Brain microvascular endothelial cell (primary cell): ENCODE results near the gene TPRA1.

Experiments
- DNase-seq: peaks from one replicate; pipeline ENCODE4 v3.0.0-alpha.2; 2020
- H3K27ac ChIP-seq: fragments of 250-450 bp; sonication (Bioruptor Pico); 2 replicates; pipeline ENCODE4 v1.5.1; 2020; ENCODE audit warnings: mild to moderate bottlenecking, moderate library complexity
- H3K27me3 ChIP-seq: fragments of 250-450 bp; sonication (Bioruptor Pico); replicated peaks from 2 replicates; pipeline ENCODE4 v1.5.1; 2020; ENCODE audit warnings: mild to moderate bottlenecking
- H3K36me3 ChIP-seq: fragments of 250-450 bp; sonication (Bioruptor Pico); replicated peaks from 2 replicates; pipeline ENCODE4 v1.5.1; 2020; ENCODE audit warnings: mild to moderate bottlenecking
- H3K4me3 ChIP-seq: 2 replicates; pipeline ENCODE4 v1.5.1; 2011; ENCODE audit warnings: low read depth, mild to moderate bottlenecking, control low read depth, low read length, moderate library complexity
- in situ Hi-C: cut with HindIII; loops from 2 replicates; pipeline ENCODE4 v1.10.0; 2017; ENCODE audit warnings: low sequenced_read_pairs, low pct_ligation_motif_present
- TF ChIP-seq, protein P1 (sequence below): IDR thresholded peaks from 2 replicates; pipeline ENCODE4 v1.5.1; 2011; ENCODE audit warnings: low read depth, mild to moderate bottlenecking, moderate library complexity, low read length, control low read depth, inconsistent platforms; ENCODE audit errors: missing control alignments

TPRA1 gene

DNA sequence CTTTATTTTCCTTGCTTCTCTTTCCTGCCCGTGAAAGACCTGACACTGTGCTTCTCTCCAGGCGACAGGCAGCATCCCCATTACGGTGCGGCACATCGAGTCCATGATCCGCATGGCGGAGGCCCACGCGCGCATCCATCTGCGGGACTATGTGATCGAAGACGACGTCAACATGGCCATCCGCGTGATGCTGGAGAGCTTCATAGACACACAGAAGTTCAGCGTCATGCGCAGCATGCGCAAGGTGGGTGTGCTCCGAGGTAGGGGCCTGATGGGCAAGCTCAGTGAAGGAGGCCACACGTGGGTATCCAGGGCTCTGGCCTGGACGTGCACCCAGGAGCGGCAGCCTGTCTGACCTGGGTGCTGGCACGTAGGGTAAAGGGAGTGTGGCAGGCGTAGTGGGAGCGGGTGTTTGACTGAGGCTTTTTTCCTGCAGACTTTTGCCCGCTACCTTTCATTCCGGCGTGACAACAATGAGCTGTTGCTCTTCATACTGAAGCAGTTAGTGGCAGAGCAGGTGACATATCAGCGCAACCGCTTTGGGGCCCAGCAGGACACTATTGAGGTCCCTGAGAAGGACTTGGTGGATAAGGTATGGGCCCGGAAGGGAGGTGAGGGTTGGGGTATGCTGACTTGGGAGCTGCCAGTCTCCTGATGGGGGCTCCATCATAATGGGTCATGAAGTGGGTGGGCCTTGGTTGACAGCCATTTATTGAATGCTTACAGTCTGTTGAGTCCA is 30.3 kb upstream of the TPRA1 start:
- H3K27ac ChIP-seq = no peak overlapping the region
- no peaks in the 10 kb centered on the region for H3K27me3 ChIP-seq
- TF ChIP-seq, protein P1, sequence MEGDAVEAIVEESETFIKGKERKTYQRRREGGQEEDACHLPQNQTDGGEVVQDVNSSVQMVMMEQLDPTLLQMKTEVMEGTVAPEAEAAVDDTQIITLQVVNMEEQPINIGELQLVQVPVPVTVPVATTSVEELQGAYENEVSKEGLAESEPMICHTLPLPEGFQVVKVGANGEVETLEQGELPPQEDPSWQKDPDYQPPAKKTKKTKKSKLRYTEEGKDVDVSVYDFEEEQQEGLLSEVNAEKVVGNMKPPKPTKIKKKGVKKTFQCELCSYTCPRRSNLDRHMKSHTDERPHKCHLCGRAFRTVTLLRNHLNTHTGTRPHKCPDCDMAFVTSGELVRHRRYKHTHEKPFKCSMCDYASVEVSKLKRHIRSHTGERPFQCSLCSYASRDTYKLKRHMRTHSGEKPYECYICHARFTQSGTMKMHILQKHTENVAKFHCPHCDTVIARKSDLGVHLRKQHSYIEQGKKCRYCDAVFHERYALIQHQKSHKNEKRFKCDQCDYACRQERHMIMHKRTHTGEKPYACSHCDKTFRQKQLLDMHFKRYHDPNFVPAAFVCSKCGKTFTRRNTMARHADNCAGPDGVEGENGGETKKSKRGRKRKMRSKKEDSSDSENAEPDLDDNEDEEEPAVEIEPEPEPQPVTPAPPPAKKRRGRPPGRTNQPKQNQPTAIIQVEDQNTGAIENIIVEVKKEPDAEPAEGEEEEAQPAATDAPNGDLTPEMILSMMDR = no peak
- no peak overlapping the region for H3K4me3 ChIP-seq
- H3K36me3 ChIP-seq = no peaks in the 10 kb centered on the region
- in situ Hi-C loops = no loop called here
- DNase-seq = no peak

GRCh38 chr3:127618891-127619290 is 28.4 kb upstream of the TPRA1 start:
- H3K4me3 ChIP-seq = no peak overlapping the region
- no peak overlapping the region for H3K27ac ChIP-seq
- H3K27me3 ChIP-seq = no peaks in the 10 kb centered on the region
- no peak for DNase-seq
- in situ Hi-C loops = no loop called here
- no peaks in the 10 kb centered on the region for H3K36me3 ChIP-seq
- TF ChIP-seq, protein P1 = no peak

DNA sequence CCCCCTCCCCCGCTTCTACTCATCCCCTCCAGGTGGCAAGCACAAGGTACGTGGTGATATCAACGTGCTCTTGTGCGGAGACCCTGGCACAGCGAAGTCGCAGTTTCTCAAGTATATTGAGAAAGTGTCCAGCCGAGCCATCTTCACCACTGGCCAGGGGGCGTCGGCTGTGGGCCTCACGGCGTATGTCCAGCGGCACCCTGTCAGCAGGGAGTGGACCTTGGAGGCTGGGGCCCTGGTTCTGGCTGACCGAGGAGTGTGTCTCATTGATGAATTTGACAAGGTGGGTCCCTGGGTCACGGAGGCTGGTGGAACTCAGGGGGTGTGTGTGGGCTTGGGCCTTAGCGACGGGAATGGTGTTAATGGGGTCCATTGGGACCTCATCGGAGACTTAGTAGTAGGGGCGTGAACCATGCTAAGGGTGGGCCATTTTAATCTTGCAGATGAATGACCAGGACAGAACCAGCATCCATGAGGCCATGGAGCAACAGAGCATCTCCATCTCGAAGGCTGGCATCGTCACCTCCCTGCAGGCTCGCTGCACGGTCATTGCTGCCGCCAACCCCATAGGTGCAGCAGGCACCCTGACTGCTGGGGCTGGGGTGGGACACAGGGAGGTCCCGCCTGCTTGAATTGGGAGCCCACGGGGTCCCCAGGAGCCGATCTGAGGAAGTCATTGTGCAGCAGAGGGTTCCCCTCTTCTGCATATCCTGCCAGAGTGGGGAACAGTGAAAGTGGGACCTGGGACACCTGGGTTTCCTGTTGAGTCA is 26.5 kb upstream of the TPRA1 start:
- TF ChIP-seq, protein P1 = no peak
- Histone ChIP-seq H3K36me3 (no peaks in the 10 kb centered on the region), H3K4me3 (no peak overlapping the region), H3K27ac (no peak overlapping the region), H3K27me3 (no peaks in the 10 kb centered on the region)
- DNase-seq = no peak
- in situ Hi-C loops = no loop called here

DNA sequence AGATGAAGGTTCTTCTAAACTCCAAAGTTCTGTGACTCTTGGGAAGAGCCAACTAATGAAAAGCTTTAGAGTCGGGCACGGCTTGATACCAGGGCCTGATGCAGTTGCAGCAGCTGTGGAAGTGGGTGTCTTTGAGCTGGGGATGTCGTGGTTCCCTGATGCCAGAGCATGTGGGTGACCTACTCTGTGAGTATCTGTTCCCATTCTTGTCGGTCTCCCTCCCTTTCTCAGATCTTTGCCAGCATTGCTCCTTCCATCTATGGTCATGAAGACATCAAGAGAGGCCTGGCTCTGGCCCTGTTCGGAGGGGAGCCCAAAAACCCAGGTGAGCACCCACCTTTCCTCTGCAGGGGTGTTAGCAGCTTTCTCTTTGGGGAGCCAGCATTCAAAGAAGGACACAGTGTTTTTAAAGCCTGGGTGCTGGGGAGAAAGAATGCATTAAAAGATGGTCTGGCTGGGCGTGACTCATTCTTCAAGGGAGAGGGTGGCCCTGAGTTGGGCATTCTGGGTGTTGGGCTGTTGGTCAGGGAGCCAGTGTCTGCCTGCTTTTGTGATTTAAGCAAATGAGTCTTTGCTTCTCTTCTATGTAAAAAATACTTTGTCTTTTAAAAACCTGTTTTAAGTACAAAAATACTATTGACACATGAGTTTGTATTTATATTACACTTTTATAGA is 25.2 kb upstream of the TPRA1 start:
- Histone ChIP-seq H3K27me3 (no peaks in the 10 kb centered on the region), H3K36me3 (no peaks in the 10 kb centered on the region), H3K4me3 (no peak overlapping the region), H3K27ac (no peak overlapping the region)
- TF ChIP-seq, protein P1 = no peak
- DNase-seq = no peak
- in situ Hi-C loops = no loop called here

GRCh38 chr3:127614928-127615589 is 24.5 kb upstream of the TPRA1 start:
- H3K36me3 ChIP-seq = no peaks in the 10 kb centered on the region
- TF ChIP-seq, protein P1 = no peak
- H3K27me3 ChIP-seq = no peaks in the 10 kb centered on the region
- no peak for DNase-seq
- H3K4me3 ChIP-seq = no peak overlapping the region
- in situ Hi-C loops = no loop called here
- no peak overlapping the region for H3K27ac ChIP-seq
